ENCODE results near the gene MRPL40.
A peak's percentile ranks its signal among the peaks of the same experiment; 100 is the strongest.
"Not testable (repeated sequence)": the region's sequence is repeated elsewhere in the genome, so short reads cannot be mapped to it uniquely, and the experiment has no call there.

MRPL40 gene

GRCh38 chr22:19407649-19408606 lies 24.4 kb upstream of the MRPL40 start:
- no peak for DNase-seq (ENCODE audit: low spot score)

GRCh38 chr22:19410941-19411689 lies 21.2 kb upstream of the MRPL40 start:
- no peak for DNase-seq (ENCODE audit: low spot score)

GRCh38 chr22:19411690-19412045 lies 20.7 kb upstream of the MRPL40 start:
- no peak for DNase-seq (ENCODE audit: low spot score)

- DNase-seq (ENCODE audit: low spot score): no peak
These were observed 19.9 kb upstream of the MRPL40 start for GRCh38 chr22:19412478-19412877.

- DNase-seq (ENCODE audit: low spot score): no peak
These were observed 19.4 kb upstream of the MRPL40 start for GRCh38 chr22:19412923-19413322.

- DNase-seq (ENCODE audit: low spot score): no peak
These were observed 13.3 kb upstream of the MRPL40 start for GRCh38 chr22:19419086-19419463.

- no peak for DNase-seq (ENCODE audit: low spot score)
These were observed 12.7 kb upstream of the MRPL40 start for GRCh38 chr22:19419464-19420178.

GRCh38 chr22:19420321-19420720 lies 12.0 kb upstream of the MRPL40 start:
- no peak for DNase-seq (ENCODE audit: low spot score)

- DNase-seq (ENCODE audit: low spot score): no peak
These were observed 9.7 kb upstream of the MRPL40 start for GRCh38 chr22:19422440-19423301.

GRCh38 chr22:19424186-19424500 lies 8.2 kb upstream of the MRPL40 start:
- no peak for DNase-seq (ENCODE audit: low spot score)

GRCh38 chr22:19429950-19430889 lies 2.1 kb upstream of the MRPL40 start:
- DNase-seq (ENCODE audit: low spot score): peak; percentile 3

GRCh38 chr22:19430890-19431541 lies 1.3 kb upstream of the MRPL40 start:
- peak; percentile 38 for DNase-seq (ENCODE audit: low spot score)

- DNase-seq (ENCODE audit: low spot score): peak; percentile 74
These were observed 654 bp upstream of the MRPL40 start, which contains the start of gene HIRA for GRCh38 chr22:19431649-19432132. Gene HIRA, minus strand, starts transcription at chr22:19431733. Its CDS starts 257 bp downstream, at chr22:19431476.

- no peak for DNase-seq (ENCODE audit: low spot score)
These were observed 2.1 kb downstream of the MRPL40 start for GRCh38 chr22:19434401-19434800.

GRCh38 chr22:19434829-19435580 lies 2.7 kb downstream of the MRPL40 start:
- DNase-seq (ENCODE audit: low spot score): no peak

GRCh38 chr22:19436444-19437161 lies 4.3 kb downstream of the MRPL40 start:
- DNase-seq (ENCODE audit: low spot score): not testable (repeated sequence)

GRCh38 chr22:19438298-19438697 lies 6.0 kb downstream of the MRPL40 start:
- no peak for DNase-seq (ENCODE audit: low spot score)
